Heart right ventricle (tissue), 16 donors: ENCODE measurements around the gene NFAM1. TPM values are rescaled to one million over a fixed set of nuclear protein-coding genes. Genes with fewer than 3 reads are reported as not detected.

Experiments used
- ATAC-seq, 8 donors: fragments of 200-7000 bp; cut with Tn5 transposase; one replicate each; pipeline ENCODE4 v1.9.1; 2020; ENCODE audit warnings: mild to moderate bottlenecking in 8 of 8, moderate library complexity in 8 of 8, moderate number of reproducible peaks in 1 of 8
- DNase-seq, 2 donors: peaks; one replicate each; pipeline ENCODE4 v3.0.0-alpha.2; 2020
- H3K27ac ChIP-seq, 10 donors: fragments of 200-600 bp; sonication (generic) in 2 of 10; one replicate each; pipeline versions ENCODE4 v1.5.0 to v1.8.0; 2020 to 2022; ENCODE audit warnings: mild to moderate bottlenecking in 3 of 10
- H3K27me3 ChIP-seq, 7 donors: fragments of 200-600 bp; one replicate each; pipeline ENCODE4 v1.8.0; 2021 to 2022; ENCODE audit warnings: mild to moderate bottlenecking in 2 of 7
- H3K36me3 ChIP-seq, 9 donors: fragments of 200-600 bp; sonication (generic) in 1 of 9; one replicate each; pipeline versions ENCODE4 v1.5.0 to v1.8.0; 2020 to 2022; ENCODE audit warnings: mild to moderate bottlenecking in 2 of 9
- H3K4me1 ChIP-seq, 9 donors: fragments of 200-600 bp; sonication (generic) in 1 of 9; one replicate each; pipeline versions ENCODE4 v1.5.0 to v1.8.0; 2020 to 2022; ENCODE audit warnings: mild to moderate bottlenecking in 4 of 9
- H3K4me3 ChIP-seq, 10 donors: fragments of 200-600 bp; sonication (generic) in 2 of 10; one replicate each; pipeline versions ENCODE4 v1.5.0 to v1.8.0; 2020 to 2022; ENCODE audit warnings: mild to moderate bottlenecking in 7 of 10, moderate library complexity in 2 of 10
- H3K9me3 ChIP-seq, 11 donors: fragments of 200-600 bp in 10 of 11; sonication (generic) in 2 of 11; one replicate each; pipeline versions ENCODE4 v1.5.0 to v1.8.0; 2013 to 2022; ENCODE audit warnings: mild to moderate bottlenecking in 2 of 11, control low read depth in 1 of 11, moderate library complexity in 1 of 11
- WGBS, 2 donors: extraction: QIAGEN DNeasy Blood & Tissue Kit; methylation state at CpG; one replicate each; pipeline ENCODE4 v1.1.7; 2013; ENCODE audit warnings: inconsistent platforms in 1 of 2; 5-methylcytosine and 5-hydroxymethylcytosine counted together
- intact Hi-C, 10 donors: fragments of 100-400 bp; cut with DNase I; formaldehyde crosslinking; loops; one replicate each; pipeline versions ENCODE4 v1.11.1 to v1.14.2; 2022
- polyA plus RNA-seq, 2 donors: library from polyadenylated mRNA; stranded (reverse); fragments of 200-250 nt; gene quantifications; one replicate each; pipeline ENCODE4 v1.2.3, GENCODE V29; 2013
- total RNA-seq, 10 donors: library from RNA; stranded (reverse); fragmentation: NEBNext Ultra II Directional in 3 of 10; extraction: Animal tissue kit (Norgen Biotek cat#: 25700) in 3 of 10; gene quantifications; one replicate each; pipeline versions ENCODE4 v1.2.1 to v1.2.4, GENCODE V29; 2021 to 2023
- TF ChIP-seq, protein P1 (sequence below), 9 donors: fragments of 200-600 bp; sonication (generic) in 2 of 9; IDR thresholded peaks; one replicate each; pipeline versions ENCODE4 v1.5.0 to v1.8.0; 2021 to 2022; ENCODE audit warnings: antibody characterized with exemption in 9 of 9, mild to moderate bottlenecking in 5 of 9, moderate library complexity in 1 of 9
- donor health status: Arrhythmogenic right ventricular cardiomyopathy.
- donor health status: ischemic (EF 13 %, LVEDD 7.1; RV severe dilation, severe dysfunction).
- donor health status: healthy with polysubstance abuse.
- donor health status: DM: no; HTN: yes; CAD: no.
- donor health status: DM: no; HTN: no; CAD: no.
- donor health status: ischemic (EF 25% LVEDD 6.9; RV normal size, moderate dysfunction).
- donor health status: ischemic (EF 25% LVEDD 5.7; RV mildly dilated, moderate dysfunction).
- donor health status: healthy.
- donor health status: DM: yes; HTN: yes; CAD: no.
- donor health status: Ischemic cardiomyopathy.
- donor health status: ischemic (EF 35%, LVEDD 5.7; RV mildly dilated, moderate dysfunction).
- donor health status: nonischemic (EF 11% LVEDD 7.7; RV severe dilation, severe dysfunction).
- donor health status: DM: yes; HTN: yes; CAD: no.
- donor health status: PGD.
- donor health status: ischemic (EF 29% LVEDD 5.4; RV normal size, mild dysfunction).
- donor health status: nonischemic (EF 23%, LVEDD 6.1; RV moderate dilation, normal function).

The NFAM1 gene
- total and polyA plus RNA-seq, 12 donors, result 0.38 to 6.4 (median 1.4) TPM

DNA sequence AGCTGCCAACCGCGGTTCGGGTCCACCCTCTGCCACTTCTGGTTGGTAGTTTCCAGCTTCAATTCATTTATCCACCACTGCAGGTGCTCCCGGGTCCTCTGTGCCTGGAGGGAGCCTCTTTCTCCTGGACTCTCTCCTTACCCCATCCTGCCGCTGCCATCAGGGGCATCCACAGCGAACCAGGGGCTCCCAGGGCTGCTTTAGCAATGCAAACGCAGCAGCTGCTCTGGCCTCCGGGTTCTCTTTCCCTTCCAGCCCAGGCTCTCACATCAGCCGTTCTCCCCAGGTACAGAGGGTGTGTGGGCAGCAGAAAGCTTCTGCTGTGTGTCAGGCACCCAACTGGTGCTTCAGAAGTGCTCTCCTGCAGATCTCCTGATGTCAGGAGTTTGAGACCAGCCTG is 27.9 kb downstream of the NFAM1 start:
- Histone ChIP-seq H3K4me1 (peaks cover 0 to 9% (median 0%) of the 10 kb centered on the region in 9 donors), H3K4me3 (no peak overlapping the region), H3K9me3 (no peaks in the 10 kb centered on the region), H3K27me3 (peaks cover 0 to 19% (median 6%) of the 10 kb centered on the region in 7 donors), H3K36me3 (peaks cover 0 to 20% (median 0%) of the 10 kb centered on the region in 9 donors), H3K27ac (no peak overlapping the region)
- intact Hi-C loops, result no loop called here
- DNase-seq, result no peak
- WGBS, 2 donors, result 47 to 52% methylated on average over 9 of the region's 9 CpGs
- TF ChIP-seq, protein P1, sequence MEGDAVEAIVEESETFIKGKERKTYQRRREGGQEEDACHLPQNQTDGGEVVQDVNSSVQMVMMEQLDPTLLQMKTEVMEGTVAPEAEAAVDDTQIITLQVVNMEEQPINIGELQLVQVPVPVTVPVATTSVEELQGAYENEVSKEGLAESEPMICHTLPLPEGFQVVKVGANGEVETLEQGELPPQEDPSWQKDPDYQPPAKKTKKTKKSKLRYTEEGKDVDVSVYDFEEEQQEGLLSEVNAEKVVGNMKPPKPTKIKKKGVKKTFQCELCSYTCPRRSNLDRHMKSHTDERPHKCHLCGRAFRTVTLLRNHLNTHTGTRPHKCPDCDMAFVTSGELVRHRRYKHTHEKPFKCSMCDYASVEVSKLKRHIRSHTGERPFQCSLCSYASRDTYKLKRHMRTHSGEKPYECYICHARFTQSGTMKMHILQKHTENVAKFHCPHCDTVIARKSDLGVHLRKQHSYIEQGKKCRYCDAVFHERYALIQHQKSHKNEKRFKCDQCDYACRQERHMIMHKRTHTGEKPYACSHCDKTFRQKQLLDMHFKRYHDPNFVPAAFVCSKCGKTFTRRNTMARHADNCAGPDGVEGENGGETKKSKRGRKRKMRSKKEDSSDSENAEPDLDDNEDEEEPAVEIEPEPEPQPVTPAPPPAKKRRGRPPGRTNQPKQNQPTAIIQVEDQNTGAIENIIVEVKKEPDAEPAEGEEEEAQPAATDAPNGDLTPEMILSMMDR (IDR thresholded peaks at IDR 0.05), result no peak
- ATAC-seq, result no peak

GRCh38 chr22:42401535-42402334 is 30.5 kb downstream of the NFAM1 start:
- Histone ChIP-seq H3K36me3 (peaks cover 0 to 12% (median 0%) of the 10 kb centered on the region in 9 donors), H3K4me1 (peaks cover 0 to 23% (median 0%) of the 10 kb centered on the region in 9 donors), H3K27ac (no peak overlapping the region), H3K27me3 (peaks cover 0 to 19% (median 6%) of the 10 kb centered on the region in 7 donors), H3K4me3 (no peak overlapping the region), H3K9me3 (no peaks in the 10 kb centered on the region)
- intact Hi-C loops, result no loop called here
- 73 to 76% methylated on average over 19 of the region's 19 CpGs for WGBS, 2 donors
- ATAC-seq (no peak), DNase-seq (no peak)
- TF ChIP-seq, protein P1 (IDR thresholded peaks at IDR 0.05), result no peak

DNA sequence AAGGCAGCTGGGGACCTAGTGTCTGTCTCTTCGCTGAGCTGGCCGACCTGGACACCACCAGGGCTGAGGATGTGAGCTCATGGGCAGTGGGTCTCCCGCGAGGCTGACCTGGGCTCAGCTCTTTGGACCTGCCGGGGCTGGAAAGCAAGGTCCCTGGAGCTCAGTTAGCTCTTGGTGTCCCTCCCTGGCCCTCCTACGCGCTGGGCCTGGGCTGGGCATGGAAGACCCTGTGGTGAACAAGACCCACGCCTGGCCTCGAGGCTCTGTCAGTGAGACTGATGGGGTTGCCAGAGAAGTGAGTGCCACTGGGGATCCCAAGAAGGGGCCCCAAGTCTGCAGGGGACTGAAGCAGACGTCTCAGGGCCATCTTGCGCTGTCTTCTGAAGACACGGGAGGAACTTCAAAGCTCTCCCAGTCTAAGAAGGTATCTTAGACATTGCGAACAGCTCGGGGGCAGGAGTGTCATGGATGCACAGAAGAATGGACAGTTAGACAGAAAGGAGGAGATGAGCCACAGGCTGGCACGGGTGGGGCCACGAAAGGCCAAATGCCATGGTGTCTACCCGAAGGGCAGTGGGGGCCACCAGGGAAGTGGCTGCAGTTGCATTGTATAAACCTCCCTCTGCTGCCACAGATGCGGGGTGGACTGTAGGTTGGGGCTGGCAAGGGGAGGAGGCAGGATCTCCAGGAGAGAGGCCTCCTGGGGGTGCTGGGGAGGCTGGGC is 31.2 kb downstream of the NFAM1 start:
- Histone ChIP-seq H3K9me3 (no peaks in the 10 kb centered on the region), H3K4me3 (no peak overlapping the region), H3K4me1 (peaks cover 0 to 29% (median 0%) of the 10 kb centered on the region in 9 donors), H3K27ac (no peak overlapping the region), H3K27me3 (peaks cover 0 to 14% (median 5%) of the 10 kb centered on the region in 7 donors), H3K36me3 (peaks cover 0 to 11% (median 0%) of the 10 kb centered on the region in 9 donors)
- ATAC-seq, result no peak
- 86 to 88% methylated on average over 18 of the region's 18 CpGs for WGBS, 2 donors
- intact Hi-C loops, result no loop called here
- DNase-seq, result no peak
- TF ChIP-seq, protein P1 (IDR thresholded peaks at IDR 0.05), result no peak
